ENCODE data around the gene CDH20. TPM values are rescaled to one million over a fixed set of nuclear protein-coding genes. Genes with fewer than 3 reads are reported as not detected.

Gene CDH20
- total and polyA plus RNA-seq, 2 donors (not counting 1 experiment from before 2014, with no cell fraction given): 0.24 TPM; not detected in 1

DNA sequence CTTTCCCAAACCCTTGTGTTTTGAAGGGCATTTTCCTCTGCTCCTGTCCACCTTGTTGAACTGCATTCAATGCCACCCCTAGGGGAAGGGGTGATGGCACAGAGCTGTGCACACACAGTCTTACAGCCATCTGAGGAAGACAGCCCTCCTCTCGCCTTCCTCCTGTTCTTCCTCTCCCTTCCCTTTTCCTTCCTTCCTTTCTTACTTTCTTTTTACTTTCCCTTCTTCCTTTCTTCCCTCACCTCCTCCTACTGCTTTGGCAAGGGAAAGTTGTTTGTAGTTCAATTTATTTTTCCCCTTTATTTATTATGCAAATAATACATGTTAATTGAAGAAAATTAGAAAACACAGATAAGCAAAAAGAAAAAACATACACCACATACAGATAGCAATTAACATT is 99.4 kb downstream of the CDH20 start:
- H3K9ac ChIP-seq (ENCODE audit: insufficient read depth, low read length): no peak overlapping the region

DNA sequence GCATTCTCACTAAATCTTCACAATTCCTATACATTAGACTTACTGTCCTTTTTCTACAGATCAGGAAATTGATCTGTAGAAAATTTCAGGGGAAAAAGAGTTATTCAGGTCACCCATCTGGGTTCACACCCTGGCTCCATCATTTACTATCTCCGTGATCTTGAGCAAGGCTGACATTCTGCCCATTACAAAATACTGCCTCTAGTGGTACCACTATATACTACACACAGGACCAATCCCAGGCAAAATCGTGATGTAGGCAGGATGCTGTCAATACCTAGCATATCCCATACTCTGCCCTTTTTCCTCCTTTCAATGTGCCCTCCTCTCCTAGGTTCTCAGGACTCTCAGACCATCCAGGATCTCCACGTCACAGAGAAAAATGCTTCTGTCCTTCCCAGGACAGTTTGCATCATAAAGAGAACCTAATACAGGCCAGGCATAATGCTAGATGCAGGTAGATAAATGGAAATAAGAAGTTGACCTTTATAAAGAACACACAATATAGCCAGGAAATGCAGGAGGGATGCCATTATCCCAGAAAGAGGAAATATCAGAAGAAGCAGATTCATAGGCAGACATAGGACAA is 101.9 kb downstream of the CDH20 start:
- TF ChIP-seq, protein P1, sequence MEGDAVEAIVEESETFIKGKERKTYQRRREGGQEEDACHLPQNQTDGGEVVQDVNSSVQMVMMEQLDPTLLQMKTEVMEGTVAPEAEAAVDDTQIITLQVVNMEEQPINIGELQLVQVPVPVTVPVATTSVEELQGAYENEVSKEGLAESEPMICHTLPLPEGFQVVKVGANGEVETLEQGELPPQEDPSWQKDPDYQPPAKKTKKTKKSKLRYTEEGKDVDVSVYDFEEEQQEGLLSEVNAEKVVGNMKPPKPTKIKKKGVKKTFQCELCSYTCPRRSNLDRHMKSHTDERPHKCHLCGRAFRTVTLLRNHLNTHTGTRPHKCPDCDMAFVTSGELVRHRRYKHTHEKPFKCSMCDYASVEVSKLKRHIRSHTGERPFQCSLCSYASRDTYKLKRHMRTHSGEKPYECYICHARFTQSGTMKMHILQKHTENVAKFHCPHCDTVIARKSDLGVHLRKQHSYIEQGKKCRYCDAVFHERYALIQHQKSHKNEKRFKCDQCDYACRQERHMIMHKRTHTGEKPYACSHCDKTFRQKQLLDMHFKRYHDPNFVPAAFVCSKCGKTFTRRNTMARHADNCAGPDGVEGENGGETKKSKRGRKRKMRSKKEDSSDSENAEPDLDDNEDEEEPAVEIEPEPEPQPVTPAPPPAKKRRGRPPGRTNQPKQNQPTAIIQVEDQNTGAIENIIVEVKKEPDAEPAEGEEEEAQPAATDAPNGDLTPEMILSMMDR (conservative IDR thresholded peaks at IDR 0.05 in 1 of 2, IDR thresholded peaks at IDR 0.05 in 1 of 2; ENCODE audit: low read depth in 1 of 2, low read length in 2 of 2): peak; percentile 46 to 51
- no peak for TF ChIP-seq EZH2 (IDR thresholded peaks at IDR 0.05; ENCODE audit: low read length, missing control alignments)
- H3K36me3 ChIP-seq (ENCODE audit: control insufficient read depth, insufficient read depth, low read length): no peaks in the 10 kb centered on the region
- H3K79me2 ChIP-seq (ENCODE audit: control insufficient read depth, insufficient read depth, low read length): no peaks in the 10 kb centered on the region
- H3K9me3 ChIP-seq (ENCODE audit: control insufficient read depth, insufficient read depth, low read depth, low read length): no peaks in the 10 kb centered on the region
- no peak overlapping the region for H3K4me2 ChIP-seq (ENCODE audit: extremely low read depth, insufficient read depth, low read length)
- H3K27ac ChIP-seq (ENCODE audit: insufficient read depth, low read length): no peak overlapping the region
- no peak overlapping the region for H2AFZ ChIP-seq (ENCODE audit: low read length)
- H3K4me3 ChIP-seq (replicated peaks in 1 of 4; ENCODE audit: control extremely low read depth in 1 of 4, insufficient read depth in 1 of 4, low read depth in 3 of 4, low read length in 4 of 4): no peak overlapping the region
- peak; percentile 1 to 11 for DNase-seq (ENCODE audit: low read depth in 2 of 2)
- no peaks in the 10 kb centered on the region for H3K4me1 ChIP-seq (ENCODE audit: control insufficient read depth, extremely low read depth, insufficient read depth, low read length)
- no peaks in the 10 kb centered on the region for H4K20me1 ChIP-seq (ENCODE audit: control insufficient read depth, extremely low read depth, insufficient read depth, low read length)
- H3K9ac ChIP-seq (ENCODE audit: insufficient read depth, low read length): no peak overlapping the region
- no peaks in the 10 kb centered on the region for H3K27me3 ChIP-seq (ENCODE audit: control insufficient read depth, insufficient read depth, low read length)

More for the DNA sequence above, 99.4 kb downstream of the CDH20 start:
- H3K4me1 ChIP-seq (ENCODE audit: control insufficient read depth, extremely low read depth, insufficient read depth, low read length): no peaks in the 10 kb centered on the region
- H3K4me2 ChIP-seq (ENCODE audit: extremely low read depth, insufficient read depth, low read length): no peak overlapping the region
- H3K27ac ChIP-seq (ENCODE audit: insufficient read depth, low read length): no peak overlapping the region
- no peak for DNase-seq (ENCODE audit: low read depth in 2 of 2)
- H3K27me3 ChIP-seq (ENCODE audit: control insufficient read depth, insufficient read depth, low read length): no peaks in the 10 kb centered on the region
- no peaks in the 10 kb centered on the region for H4K20me1 ChIP-seq (ENCODE audit: control insufficient read depth, extremely low read depth, insufficient read depth, low read length)
- no peak overlapping the region for H3K4me3 ChIP-seq (replicated peaks in 1 of 4; ENCODE audit: control extremely low read depth in 1 of 4, insufficient read depth in 1 of 4, low read depth in 3 of 4, low read length in 4 of 4)
- no peak overlapping the region for H2AFZ ChIP-seq (ENCODE audit: low read length)
- no peaks in the 10 kb centered on the region for H3K9me3 ChIP-seq (ENCODE audit: control insufficient read depth, insufficient read depth, low read depth, low read length)
- no peaks in the 10 kb centered on the region for H3K79me2 ChIP-seq (ENCODE audit: control insufficient read depth, insufficient read depth, low read length)
- TF ChIP-seq, protein P1 (conservative IDR thresholded peaks at IDR 0.05 in 1 of 2, IDR thresholded peaks at IDR 0.05 in 1 of 2; ENCODE audit: low read depth in 1 of 2, low read length in 2 of 2): no peak
- no peak for TF ChIP-seq EZH2 (IDR thresholded peaks at IDR 0.05; ENCODE audit: low read length, missing control alignments)
- no peaks in the 10 kb centered on the region for H3K36me3 ChIP-seq (ENCODE audit: control insufficient read depth, insufficient read depth, low read length)

DNA sequence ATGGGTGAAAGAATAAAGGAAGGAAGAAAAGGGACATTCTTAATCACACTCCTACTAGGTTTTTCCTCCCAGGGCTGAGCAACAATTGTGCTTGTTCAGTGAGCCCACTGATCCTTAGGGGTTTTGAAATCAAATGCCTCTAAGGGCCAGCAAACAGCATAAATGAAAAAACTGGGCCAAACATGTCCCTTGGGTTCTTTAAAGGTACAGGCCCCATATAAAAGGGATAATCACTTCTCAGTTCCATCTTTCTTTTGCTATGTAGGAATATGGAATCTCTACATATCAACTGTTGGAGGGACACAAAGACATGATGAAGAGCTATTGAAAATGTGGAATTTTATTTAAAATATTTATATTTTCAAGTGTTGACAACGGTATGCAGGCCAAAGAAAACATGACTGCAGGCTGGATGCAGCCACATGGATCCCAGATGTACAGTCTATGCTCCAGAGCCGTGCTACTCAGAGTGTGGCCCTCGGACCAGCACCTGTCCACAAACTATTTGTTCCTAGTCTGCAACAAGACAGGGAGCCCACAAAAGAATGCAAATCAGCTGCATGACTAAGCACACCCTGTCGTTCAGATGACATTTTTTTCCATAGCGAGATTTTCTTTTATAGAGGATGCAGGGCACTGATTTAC is 110.0 kb downstream of the CDH20 start:
- H3K9me3 ChIP-seq (ENCODE audit: control insufficient read depth, insufficient read depth, low read depth, low read length): no peaks in the 10 kb centered on the region
- no peaks in the 10 kb centered on the region for H3K27me3 ChIP-seq (ENCODE audit: control insufficient read depth, insufficient read depth, low read length)
- peak in 1 of 2 donors; percentile 8 for DNase-seq (ENCODE audit: low read depth in 2 of 2)

More for the DNA sequence above, 110.0 kb downstream of the CDH20 start:
- TF ChIP-seq, protein P1 (conservative IDR thresholded peaks at IDR 0.05 in 1 of 2, IDR thresholded peaks at IDR 0.05 in 1 of 2; ENCODE audit: low read depth in 1 of 2, low read length in 2 of 2): no peak
- no peak for TF ChIP-seq EZH2 (IDR thresholded peaks at IDR 0.05; ENCODE audit: low read length, missing control alignments)
- H3K36me3 ChIP-seq (ENCODE audit: control insufficient read depth, insufficient read depth, low read length): no peaks in the 10 kb centered on the region
- H3K27ac ChIP-seq (ENCODE audit: insufficient read depth, low read length): no peak overlapping the region
- no peak overlapping the region for H2AFZ ChIP-seq (ENCODE audit: low read length)
- H3K4me1 ChIP-seq (ENCODE audit: control insufficient read depth, extremely low read depth, insufficient read depth, low read length): no peaks in the 10 kb centered on the region
- H4K20me1 ChIP-seq (ENCODE audit: control insufficient read depth, extremely low read depth, insufficient read depth, low read length): no peaks in the 10 kb centered on the region
- H3K9ac ChIP-seq (ENCODE audit: insufficient read depth, low read length): no peak overlapping the region
- no peak overlapping the region for H3K4me2 ChIP-seq (ENCODE audit: extremely low read depth, insufficient read depth, low read length)
- H3K79me2 ChIP-seq (ENCODE audit: control insufficient read depth, insufficient read depth, low read length): no peaks in the 10 kb centered on the region
- no peak overlapping the region for H3K4me3 ChIP-seq (replicated peaks in 1 of 4; ENCODE audit: control extremely low read depth in 1 of 4, insufficient read depth in 1 of 4, low read depth in 3 of 4, low read length in 4 of 4)

Data from fibroblast of lung (primary cell).